ENCODE results near the gene HOXD9.

Gene HOXD9

GRCh38 chr2:176152350-176153181 is 30.0 kb downstream of the HOXD9 start:
- no peak for DNase-seq (ENCODE audit: extremely low read depth in 1 of 2, low read depth in 1 of 2)

GRCh38 chr2:176154576-176155252 is 32.2 kb downstream of the HOXD9 start:
- DNase-seq (ENCODE audit: extremely low read depth in 1 of 2, low read depth in 1 of 2): no peak

DNA sequence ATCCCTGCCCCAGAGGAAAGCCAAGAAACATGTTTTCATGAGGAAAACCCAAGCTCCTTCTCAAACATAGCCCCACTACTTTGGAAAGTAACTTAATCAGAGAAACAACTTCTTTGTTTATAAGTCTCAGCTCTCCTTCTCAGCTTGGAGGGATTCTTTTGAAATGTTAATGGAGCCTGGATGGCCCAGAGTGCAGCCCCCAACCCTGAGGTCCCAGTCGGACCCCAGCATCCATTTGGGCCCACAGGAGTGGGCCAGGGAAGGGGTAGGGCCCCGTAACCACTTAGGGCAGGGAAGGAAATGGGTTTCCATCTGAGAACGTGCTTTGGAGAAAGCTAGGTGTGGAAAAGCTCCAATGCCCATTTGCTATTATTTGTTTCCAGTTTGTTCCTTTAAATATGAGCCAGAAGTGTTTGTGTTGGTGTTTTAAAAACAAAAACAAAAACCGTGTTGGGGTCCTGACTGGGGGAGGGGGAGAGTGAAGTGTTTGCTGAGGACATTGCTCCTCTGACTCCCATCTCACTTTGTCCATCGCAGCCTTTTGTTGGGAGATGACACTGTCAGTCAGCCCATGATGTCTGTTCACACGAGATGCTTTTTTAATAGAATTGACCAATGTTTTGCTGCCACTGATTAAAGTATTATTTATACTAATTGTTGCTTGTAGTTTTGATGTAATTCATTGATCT is 33.0 kb downstream of the HOXD9 start:
- DNase-seq (ENCODE audit: extremely low read depth in 1 of 2, low read depth in 1 of 2): no peak

DNA sequence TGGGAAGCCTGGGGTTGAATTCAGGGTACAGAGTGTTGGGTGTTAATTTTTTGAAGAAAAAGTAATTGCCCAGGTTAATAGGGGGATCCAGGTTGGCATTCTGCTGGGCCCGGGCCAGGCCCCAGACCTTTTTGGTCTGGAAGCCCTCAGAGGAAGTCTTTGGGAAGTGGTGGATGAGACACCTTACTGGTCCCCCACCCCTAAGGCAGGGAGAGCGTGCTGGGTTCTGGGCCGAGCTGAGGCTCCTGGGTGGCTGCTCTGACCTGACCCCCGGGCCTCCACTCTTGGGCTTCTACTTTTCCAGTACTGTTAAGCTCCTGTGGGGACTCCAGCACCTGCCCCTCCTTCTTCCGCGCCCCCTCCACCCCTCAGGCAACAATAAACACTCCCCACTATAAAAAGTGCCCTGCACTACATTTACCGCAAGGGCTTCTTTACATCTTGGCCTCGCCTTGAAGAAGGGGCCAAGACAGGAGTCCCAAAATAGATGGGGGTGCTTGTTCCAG is 33.8 kb downstream of the HOXD9 start:
- DNase-seq (ENCODE audit: extremely low read depth in 1 of 2, low read depth in 1 of 2): no peak

- no peak for DNase-seq (ENCODE audit: extremely low read depth in 1 of 2, low read depth in 1 of 2)
Measured at GRCh38 chr2:176156807-176157498, 34.4 kb downstream of the HOXD9 start, which contains the start of gene HOXD3. Gene HOXD3 (plus strand): TSS chr2:176157307. CDS start chr2:176169115, 11,808 bp downstream.

GRCh38 chr2:176157499-176158185 is 35.1 kb downstream of the HOXD9 start:
- no peak for DNase-seq (ENCODE audit: extremely low read depth in 1 of 2, low read depth in 1 of 2)

DNA sequence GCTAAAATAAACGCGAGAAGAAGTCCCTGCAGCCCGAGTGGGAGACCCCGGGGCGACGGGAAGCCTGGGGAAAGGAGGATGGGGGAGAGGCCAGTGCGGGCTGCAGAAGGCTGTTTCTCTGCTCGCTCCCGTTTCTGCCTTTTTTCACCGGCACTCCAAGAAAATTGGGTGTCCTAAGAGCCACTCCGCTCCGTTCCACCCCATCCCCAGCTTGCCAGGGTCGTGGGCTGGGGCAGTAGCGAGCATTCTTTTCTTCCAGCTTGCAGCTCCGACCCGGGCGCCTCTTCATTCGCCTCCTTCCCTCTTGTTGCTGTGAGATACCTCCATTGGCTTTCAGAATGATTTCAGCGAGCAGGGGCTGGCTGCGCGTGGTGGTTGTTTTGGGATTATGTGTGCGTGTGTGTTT is 35.7 kb downstream of the HOXD9 start:
- DNase-seq (ENCODE audit: extremely low read depth in 1 of 2, low read depth in 1 of 2): no peak

GRCh38 chr2:176158855-176159662 is 36.5 kb downstream of the HOXD9 start:
- DNase-seq (ENCODE audit: extremely low read depth in 1 of 2, low read depth in 1 of 2): no peak

- DNase-seq (ENCODE audit: extremely low read depth in 1 of 2, low read depth in 1 of 2): no peak
Measured at GRCh38 chr2:176159663-176160250, 37.2 kb downstream of the HOXD9 start.

GRCh38 chr2:176160251-176160985 is 37.9 kb downstream of the HOXD9 start:
- DNase-seq (ENCODE audit: extremely low read depth in 1 of 2, low read depth in 1 of 2): no peak

DNA sequence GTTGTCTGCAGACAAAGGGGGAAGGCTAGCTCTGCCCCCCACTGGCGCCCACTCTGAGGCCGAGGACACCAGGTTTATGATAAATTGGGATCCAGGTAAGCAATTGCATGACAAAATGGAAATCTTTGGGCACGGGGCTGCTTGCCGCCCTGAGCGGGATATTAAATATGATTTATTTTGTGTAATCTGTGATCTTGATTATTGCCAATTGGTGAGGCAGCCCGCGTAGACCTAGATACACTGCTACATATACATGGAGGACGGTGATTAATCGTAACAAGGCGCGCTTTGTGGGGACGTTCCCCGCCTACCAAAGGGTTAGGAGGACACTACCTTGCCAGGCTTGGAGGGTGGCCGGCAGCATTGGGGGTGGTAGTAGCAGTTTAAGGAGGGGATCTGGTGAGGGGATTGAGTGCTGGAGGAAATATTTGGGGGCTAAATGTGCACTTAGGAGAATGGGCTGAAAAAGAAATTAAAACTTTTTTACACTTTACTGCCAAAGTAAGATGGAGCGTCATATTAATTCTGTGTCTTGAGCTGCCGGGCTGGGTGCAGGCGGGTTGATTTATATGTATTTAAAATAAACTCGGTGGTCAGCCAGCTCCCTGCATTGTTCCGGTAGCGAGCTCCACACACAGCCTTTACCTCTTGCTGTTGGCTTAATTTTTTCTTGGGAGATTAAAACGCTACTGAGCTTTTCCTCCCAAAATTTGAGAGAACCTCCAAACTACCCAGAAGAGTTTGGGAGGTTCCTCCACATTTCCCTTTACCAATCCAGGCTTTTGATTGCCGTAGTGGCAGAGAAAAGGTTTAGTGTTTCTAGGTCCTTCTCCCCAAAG is 38.7 kb downstream of the HOXD9 start:
- DNase-seq (ENCODE audit: extremely low read depth in 1 of 2, low read depth in 1 of 2): no peak

- no peak for DNase-seq (ENCODE audit: extremely low read depth in 1 of 2, low read depth in 1 of 2)
Measured at GRCh38 chr2:176161825-176162626, 39.5 kb downstream of the HOXD9 start.

- DNase-seq (ENCODE audit: extremely low read depth in 1 of 2, low read depth in 1 of 2): no peak
Measured at GRCh38 chr2:176162911-176163671, 40.6 kb downstream of the HOXD9 start.

GRCh38 chr2:176163672-176164056 is 41.1 kb downstream of the HOXD9 start:
- no peak for DNase-seq (ENCODE audit: extremely low read depth in 1 of 2, low read depth in 1 of 2)

GRCh38 chr2:176164201-176164600 is 41.7 kb downstream of the HOXD9 start:
- no peak for DNase-seq (ENCODE audit: extremely low read depth in 1 of 2, low read depth in 1 of 2)

Measured in stimulated activated CD8-positive, alpha-beta memory T cell treated with anti-CD3 and anti-CD28 coated beads, Interleukin-7, amount 100 ng/mL, for 48 hours (primary cell).